Ovary (tissue), 9 donors: ENCODE measurements around the gene LRRN3. TPM values are rescaled to one million over a fixed set of nuclear protein-coding genes. Genes with fewer than 3 reads are reported as not detected.

Experiments used
- DNase-seq, 5 donors: peaks; one replicate each; pipeline ENCODE4 v3.0.0-alpha.2; 2019 to 2020
- H3K27ac ChIP-seq, 2 donors: fragments of 200-600 bp; one replicate each; pipeline versions ENCODE4 v1.5.1 to v1.8.0; 2019 to 2022
- H3K27me3 ChIP-seq: fragments of 200-600 bp; one replicate; pipeline ENCODE4 v1.8.0; 2022
- H3K36me3 ChIP-seq: fragments of 200-600 bp; sonication (generic); one replicate; pipeline ENCODE4 v1.5.1; 2019
- H3K4me1 ChIP-seq: one replicate; pipeline ENCODE4 v1.8.1; 2013; ENCODE audit warnings: mild to moderate bottlenecking, moderate library complexity; ENCODE audit not compliant: insufficient read depth
- H3K4me3 ChIP-seq: fragments of 200-600 bp; sonication (generic); one replicate; pipeline ENCODE4 v1.5.1; 2017
- H3K9me3 ChIP-seq, 2 donors: fragments of 200-600 bp in 1 of 2; sonication (generic) in 1 of 2; one replicate each; pipeline versions ENCODE4 v1.5.1 to v1.8.1; 2013 to 2019; ENCODE audit warnings: mild to moderate bottlenecking in 1 of 2, moderate library complexity in 1 of 2
- EP300 ChIP-seq: sonication (generic); formaldehyde crosslinking; IDR thresholded peaks from one replicate; pipeline ENCODE4 v1.6.1; 2017; ENCODE audit warnings: antibody characterized with exemption
- POLR2A ChIP-seq: fragments of 450-650 bp; IDR thresholded peaks from one replicate; pipeline ENCODE4 v1.6.1; 2017; ENCODE audit warnings: antibody characterized with exemption, mild to moderate bottlenecking, moderate library complexity
- WGBS, 3 donors: extraction: QIAGEN DNeasy Blood & Tissue Kit in 1 of 3; methylation state at CpG; one replicate each; pipeline versions ENCODE4 v1.1.5 to v1.1.7; 2013 to 2017; 5-methylcytosine and 5-hydroxymethylcytosine counted together
- intact Hi-C, 4 donors: fragments of 100-400 bp; cut with DNase I; formaldehyde crosslinking; loops; one replicate each; pipeline versions ENCODE4 v1.11.0 to v1.15.1; 2022 to 2023
- polyA plus RNA-seq, 2 donors: library from polyadenylated mRNA; stranded (reverse); fragments of 200-250 nt in 1 of 2; fragments of 350-450 nt in 1 of 2; fragmentation: Illumina TruSeq in 1 of 2; extraction: RNeasy Lipid Tissue Mini Kit (QIAGEN cat#74804) in 1 of 2; gene quantifications; one replicate each; pipeline ENCODE4 v1.2.3, GENCODE V29; 2013 to 2014
- total RNA-seq, 7 donors: library from RNA; depleted of rRNA in 2 of 7; stranded (reverse); fragments of >200 nt in 2 of 7; fragmentation: NEBNext Ultra II Directional in 3 of 7; extraction: Animal tissue kit (Norgen Biotek cat#: 25700) in 3 of 7; gene quantifications; one replicate each; pipeline versions ENCODE4 v1.1.0 to v1.2.4, GENCODE V29; 2016 to 2023
- TF ChIP-seq, protein P1 (sequence below), 3 donors: fragments of 450-650 bp in 2 of 3; fragments of 200-600 bp in 1 of 3; IDR thresholded peaks; one replicate each; pipeline versions ENCODE4 v1.5.1 to v1.8.0; 2016 to 2022; ENCODE audit warnings: antibody characterized with exemption in 3 of 3, mild to moderate bottlenecking in 1 of 3
- donor health status: DM: no; HTN: no; CAD: no; lungs with moderate emphysema.
- donor health status: DM: no; HTN: no; CAD: no.
- donor health status: Bipolar disorder and iron deficiency.
- donor health status: DM: yes; HTN: yes; CAD: no.
- donor health status: DM: no; HTN: no; CAD: no.
- donor health status: DM: yes; HTN: yes; CAD: no.

The LRRN3 gene
- total and polyA plus RNA-seq, 9 donors, result 0.24 to 5.3 (median 1.1) TPM

DNA sequence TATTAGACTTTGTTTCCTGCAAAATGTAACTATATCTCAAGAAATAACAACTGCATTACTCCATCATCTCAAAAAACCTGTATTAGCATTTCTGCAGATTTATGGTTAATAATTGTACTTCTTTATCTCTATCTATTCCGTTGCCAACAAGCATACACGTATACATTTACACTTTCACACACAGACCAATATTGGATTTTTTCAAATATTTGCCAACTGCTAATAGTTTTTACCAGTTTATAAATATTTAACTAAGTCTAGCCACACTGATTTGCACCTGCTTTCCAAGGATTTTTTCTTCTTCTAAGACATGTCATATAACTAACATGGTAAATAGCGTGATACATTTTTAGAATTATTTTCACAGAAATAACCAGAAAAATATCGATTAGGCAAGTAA is 12.2 kb downstream of the LRRN3 start:
- WGBS, 3 donors, result 91 to 96% (median 96%) methylated on average over 4 of the region's 4 CpGs
- H3K4me1 ChIP-seq, result no peaks in the 10 kb centered on the region
- no peaks in the 10 kb centered on the region for H3K36me3 ChIP-seq
- H3K9me3 ChIP-seq, result no peaks in the 10 kb centered on the region
- intact Hi-C loops, result no loop called here
- no peak overlapping the region for H3K4me3 ChIP-seq
- H3K27me3 ChIP-seq, result no peaks in the 10 kb centered on the region
- H3K27ac ChIP-seq, result no peak overlapping the region
- TF ChIP-seq POLR2A (no peak), EP300 (no peak)
- TF ChIP-seq, protein P1, sequence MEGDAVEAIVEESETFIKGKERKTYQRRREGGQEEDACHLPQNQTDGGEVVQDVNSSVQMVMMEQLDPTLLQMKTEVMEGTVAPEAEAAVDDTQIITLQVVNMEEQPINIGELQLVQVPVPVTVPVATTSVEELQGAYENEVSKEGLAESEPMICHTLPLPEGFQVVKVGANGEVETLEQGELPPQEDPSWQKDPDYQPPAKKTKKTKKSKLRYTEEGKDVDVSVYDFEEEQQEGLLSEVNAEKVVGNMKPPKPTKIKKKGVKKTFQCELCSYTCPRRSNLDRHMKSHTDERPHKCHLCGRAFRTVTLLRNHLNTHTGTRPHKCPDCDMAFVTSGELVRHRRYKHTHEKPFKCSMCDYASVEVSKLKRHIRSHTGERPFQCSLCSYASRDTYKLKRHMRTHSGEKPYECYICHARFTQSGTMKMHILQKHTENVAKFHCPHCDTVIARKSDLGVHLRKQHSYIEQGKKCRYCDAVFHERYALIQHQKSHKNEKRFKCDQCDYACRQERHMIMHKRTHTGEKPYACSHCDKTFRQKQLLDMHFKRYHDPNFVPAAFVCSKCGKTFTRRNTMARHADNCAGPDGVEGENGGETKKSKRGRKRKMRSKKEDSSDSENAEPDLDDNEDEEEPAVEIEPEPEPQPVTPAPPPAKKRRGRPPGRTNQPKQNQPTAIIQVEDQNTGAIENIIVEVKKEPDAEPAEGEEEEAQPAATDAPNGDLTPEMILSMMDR (IDR thresholded peaks at IDR 0.05), result no peak
- no peak for DNase-seq

DNA sequence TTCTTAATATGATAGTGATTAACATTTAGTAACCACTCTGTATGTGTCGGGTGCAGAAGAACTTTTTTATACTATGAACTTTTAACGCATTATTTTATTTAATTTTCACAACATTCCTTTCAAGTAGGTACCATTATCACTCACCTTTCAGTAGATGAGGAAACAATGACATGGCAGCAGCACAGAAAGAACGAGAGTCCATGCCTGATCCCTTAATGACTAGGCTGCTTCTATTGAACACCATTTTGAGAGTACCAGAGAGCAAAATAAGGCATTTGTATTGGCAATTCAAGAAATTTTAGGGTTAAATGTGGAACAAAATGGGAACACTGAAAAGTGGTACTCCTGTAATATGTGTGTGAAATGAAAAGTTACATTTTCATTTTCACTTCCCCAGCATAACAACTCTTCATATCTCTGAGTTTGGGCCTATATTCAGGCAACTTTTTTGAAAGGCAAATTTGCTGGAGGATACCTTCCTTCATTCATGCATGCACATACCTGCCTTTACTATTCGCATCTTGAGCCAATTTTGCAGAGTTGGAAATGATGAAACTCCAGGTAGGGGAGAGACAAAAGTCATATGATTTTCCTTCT is 12.8 kb downstream of the LRRN3 start:
- intact Hi-C loops, result no loop called here
- Histone ChIP-seq H3K27me3 (no peaks in the 10 kb centered on the region), H3K9me3 (no peaks in the 10 kb centered on the region), H3K27ac (no peak overlapping the region), H3K4me3 (no peak overlapping the region), H3K36me3 (no peaks in the 10 kb centered on the region), H3K4me1 (no peaks in the 10 kb centered on the region)
- TF ChIP-seq, protein P1 (IDR thresholded peaks at IDR 0.05), result no peak
- no peak for TF ChIP-seq POLR2A
- no peak for TF ChIP-seq EP300
- DNase-seq, result no peak
- 96 to 97% (median 96%) methylated on average over 4 of the region's 4 CpGs for whole genome bisulfite sequencing, 3 donors

DNA sequence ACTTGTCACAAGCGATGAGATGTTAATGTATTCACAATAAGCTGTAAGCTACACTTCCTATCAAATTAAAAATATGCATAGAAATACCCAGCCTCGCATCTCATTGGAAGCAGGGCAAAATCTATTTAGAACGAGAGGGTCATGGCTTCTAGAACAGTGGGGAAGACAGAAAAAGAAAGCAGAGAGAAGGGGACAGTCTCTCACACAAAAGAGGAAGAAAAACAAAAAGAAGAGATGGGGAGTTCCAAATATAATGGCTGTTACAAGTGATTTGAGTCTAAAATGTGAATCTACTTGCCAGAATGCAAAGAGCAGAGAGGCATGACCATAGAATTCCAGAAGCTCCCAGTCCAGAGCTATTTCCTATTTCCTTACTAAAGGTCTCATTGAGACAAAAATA is 13.8 kb downstream of the LRRN3 start:
- intact Hi-C loops, result loop anchor here in 1 of 4 donors (5.0 kb wide), 1 partner anchor 433 kb away; no protein-coding TSS in a partner anchor
- Histone ChIP-seq H3K9me3 (no peaks in the 10 kb centered on the region), H3K27me3 (no peaks in the 10 kb centered on the region), H3K27ac (no peak overlapping the region), H3K36me3 (no peaks in the 10 kb centered on the region), H3K4me3 (no peak overlapping the region), H3K4me1 (no peaks in the 10 kb centered on the region)
- no peak for DNase-seq
- WGBS, 3 donors, result 88 to 89% (median 89%) methylated on average over 3 of the region's 3 CpGs
- TF ChIP-seq EP300, result no peak
- TF ChIP-seq POLR2A, result no peak
- TF ChIP-seq, protein P1 (IDR thresholded peaks at IDR 0.05), result no peak

DNA sequence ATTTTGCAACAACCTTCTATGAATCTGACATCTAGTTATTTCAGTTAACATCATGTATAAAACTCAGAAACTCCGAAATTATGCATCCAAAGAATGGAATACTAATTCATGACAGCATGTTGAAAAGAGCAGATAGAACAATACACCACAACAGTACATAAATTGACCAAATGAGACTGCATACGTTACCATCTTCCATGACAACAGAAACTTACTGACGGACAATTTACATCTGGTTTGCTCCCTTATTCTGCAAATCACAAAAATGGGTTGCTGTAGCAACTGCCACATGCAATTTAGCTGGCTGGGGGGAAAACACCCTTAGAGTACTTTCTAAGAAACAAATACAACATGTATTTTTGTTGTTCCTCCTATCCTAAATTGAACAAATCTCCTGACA is 14.3 kb downstream of the LRRN3 start:
- DNase-seq, result no peak
- Histone ChIP-seq H3K9me3 (no peaks in the 10 kb centered on the region), H3K27ac (no peak overlapping the region), H3K4me3 (no peak overlapping the region), H3K4me1 (no peaks in the 10 kb centered on the region), H3K36me3 (no peaks in the 10 kb centered on the region), H3K27me3 (no peaks in the 10 kb centered on the region)
- 92 to 95% (median 93%) methylated on average over 3 of the region's 3 CpGs for WGBS, 3 donors
- no peak for TF ChIP-seq POLR2A
- TF ChIP-seq EP300, result no peak
- TF ChIP-seq, protein P1 (IDR thresholded peaks at IDR 0.05), result no peak
- intact Hi-C loops, result loop anchor here in 1 of 4 donors (5.0 kb wide), 1 partner anchor 432 kb away; no protein-coding TSS in a partner anchor
